GM12891 (cell line): ENCODE data around the gene CORO2B.

Experiments
- PAX5 ChIP-seq: IDR thresholded peaks from 2 replicates; pipeline ENCODE4 v1.6.1; 2011; ENCODE audit warnings: low read length, moderate library complexity, mild to moderate bottlenecking; ENCODE audit not compliant: insufficient read depth, severe bottlenecking
- POLR2A ChIP-seq: IDR thresholded peaks from 2 replicates; pipeline ENCODE4 v1.6.1; 2011; ENCODE audit warnings: low read depth, low read length, control low read depth
- POLR2AphosphoS5 ChIP-seq: IDR thresholded peaks from 2 replicates; pipeline ENCODE4 v1.6.1; 2011; ENCODE audit warnings: low read depth, low read length, control low read depth
- POU2F2 ChIP-seq: IDR thresholded peaks from 2 replicates; pipeline ENCODE4 v1.6.1; 2011; ENCODE audit warnings: low read depth, mild to moderate bottlenecking, control low read depth, low read length, moderate library complexity
- SPI1 ChIP-seq: IDR thresholded peaks from 2 replicates; pipeline ENCODE4 v1.6.1; 2011; ENCODE audit warnings: low read depth, low read length, control low read depth
- TAF1 ChIP-seq: IDR thresholded peaks from 2 replicates; pipeline ENCODE4 v1.6.1; 2011; ENCODE audit warnings: low read depth, low read length, control low read depth

GRCh38 chr15:68560501-68561113 lies 18.2 kb upstream of the CORO2B start:
- no peak for TF ChIP-seq POLR2AphosphoS5
- TF ChIP-seq SPI1, result no peak
- TF ChIP-seq POLR2A, result no peak
- TF ChIP-seq POU2F2, result no peak
- TF ChIP-seq TAF1, result no peak
- TF ChIP-seq PAX5, result no peak
